ENCODE measurements around the gene SFR1.

SFR1 gene

DNA sequence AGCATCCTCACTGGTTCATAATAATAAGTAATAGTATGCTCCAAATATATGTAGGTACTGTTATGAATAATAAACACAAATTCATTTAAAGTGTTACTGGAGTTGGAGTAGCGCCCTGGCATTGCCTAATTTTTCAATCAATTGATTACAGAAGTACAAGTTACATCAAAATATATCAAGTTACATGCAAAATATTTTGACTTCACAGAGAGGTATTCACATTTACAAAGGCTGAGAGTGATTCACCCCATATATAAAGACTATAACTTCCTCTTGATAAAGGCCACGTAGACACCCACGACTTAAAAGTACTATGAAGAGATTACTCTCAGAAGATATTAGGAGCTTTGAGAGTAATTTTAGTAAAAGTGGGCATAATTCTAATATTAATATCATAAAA, 22.7 kb upstream of the SFR1 start:
- TF ChIP-seq, protein P1, sequence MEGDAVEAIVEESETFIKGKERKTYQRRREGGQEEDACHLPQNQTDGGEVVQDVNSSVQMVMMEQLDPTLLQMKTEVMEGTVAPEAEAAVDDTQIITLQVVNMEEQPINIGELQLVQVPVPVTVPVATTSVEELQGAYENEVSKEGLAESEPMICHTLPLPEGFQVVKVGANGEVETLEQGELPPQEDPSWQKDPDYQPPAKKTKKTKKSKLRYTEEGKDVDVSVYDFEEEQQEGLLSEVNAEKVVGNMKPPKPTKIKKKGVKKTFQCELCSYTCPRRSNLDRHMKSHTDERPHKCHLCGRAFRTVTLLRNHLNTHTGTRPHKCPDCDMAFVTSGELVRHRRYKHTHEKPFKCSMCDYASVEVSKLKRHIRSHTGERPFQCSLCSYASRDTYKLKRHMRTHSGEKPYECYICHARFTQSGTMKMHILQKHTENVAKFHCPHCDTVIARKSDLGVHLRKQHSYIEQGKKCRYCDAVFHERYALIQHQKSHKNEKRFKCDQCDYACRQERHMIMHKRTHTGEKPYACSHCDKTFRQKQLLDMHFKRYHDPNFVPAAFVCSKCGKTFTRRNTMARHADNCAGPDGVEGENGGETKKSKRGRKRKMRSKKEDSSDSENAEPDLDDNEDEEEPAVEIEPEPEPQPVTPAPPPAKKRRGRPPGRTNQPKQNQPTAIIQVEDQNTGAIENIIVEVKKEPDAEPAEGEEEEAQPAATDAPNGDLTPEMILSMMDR (IDR thresholded peaks at IDR 0.05), result no peak
- intact Hi-C loops (cut with DNase I; ENCODE audit: low total_unique reads), result no loop called here
- no peak for DNase-seq
- Histone ChIP-seq H3K4me1 (peaks cover 0 to 17% (median 0%) of the 10 kb centered on the region in 4 donors), H3K27me3 (no peaks in the 10 kb centered on the region), H3K4me3 (no peak overlapping the region), H3K9me3 (no peaks in the 10 kb centered on the region), H3K36me3 (no peaks in the 10 kb centered on the region), H3K27ac (no peak overlapping the region)

DNA sequence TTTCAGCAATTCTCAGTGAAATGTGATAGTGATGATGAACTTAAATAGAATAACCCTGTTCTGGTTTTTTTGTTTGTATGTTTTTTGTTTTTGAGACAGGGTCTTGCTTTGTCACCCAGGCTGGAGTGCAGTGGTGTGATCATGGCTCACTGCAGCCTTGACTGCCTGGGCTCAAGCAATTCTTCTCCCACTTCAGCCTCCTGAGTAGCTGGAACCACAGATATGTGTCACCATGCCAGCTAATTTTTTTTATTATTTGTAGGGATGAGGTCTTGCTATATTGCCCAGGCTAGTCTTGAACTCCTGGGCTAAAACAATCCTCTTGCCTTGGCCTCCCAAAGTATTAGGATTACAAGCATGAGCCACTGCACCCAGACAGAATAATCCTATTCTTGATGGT, 22.0 kb upstream of the SFR1 start:
- DNase-seq, result no peak
- TF ChIP-seq, protein P1 (IDR thresholded peaks at IDR 0.05), result no peak

DNA sequence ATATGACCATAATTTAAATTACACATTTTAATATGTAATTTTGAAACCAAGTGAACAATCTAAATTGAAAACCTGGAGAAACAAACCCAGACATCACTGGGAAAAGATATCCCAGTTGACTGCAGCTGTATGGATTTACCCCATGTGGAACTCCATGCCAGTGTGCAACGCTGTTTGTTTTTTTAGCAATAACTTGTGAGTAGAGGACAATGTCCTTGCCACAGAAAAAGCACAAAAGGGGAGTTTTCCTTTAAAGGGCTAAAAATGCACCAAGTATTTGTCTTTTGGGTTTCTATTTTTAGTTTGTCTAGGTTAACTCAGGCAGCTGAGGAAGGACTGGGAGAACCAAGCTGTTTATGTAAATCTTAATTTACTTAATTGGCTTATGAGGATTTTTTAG, 21.2 kb upstream of the SFR1 start:
- TF ChIP-seq, protein P1 (IDR thresholded peaks at IDR 0.05), result no peak
- Histone ChIP-seq H3K4me1 (peaks cover 0 to 17% (median 0%) of the 10 kb centered on the region in 4 donors), H3K9me3 (no peaks in the 10 kb centered on the region), H3K4me3 (no peak overlapping the region), H3K27me3 (no peaks in the 10 kb centered on the region), H3K36me3 (no peaks in the 10 kb centered on the region), H3K27ac (peak overlapping the region in 1 of 2 donors; percentile 40)
- intact Hi-C loops (cut with DNase I; ENCODE audit: low total_unique reads), result no loop called here
- no peak for DNase-seq

More for the DNA sequence above, 22.0 kb upstream of the SFR1 start:
- H3K36me3 ChIP-seq, result no peaks in the 10 kb centered on the region
- H3K27ac ChIP-seq, result no peak overlapping the region
- peaks cover 0 to 17% (median 0%) of the 10 kb centered on the region in 4 donors for H3K4me1 ChIP-seq
- H3K9me3 ChIP-seq, result no peaks in the 10 kb centered on the region
- H3K27me3 ChIP-seq, result no peaks in the 10 kb centered on the region
- intact Hi-C loops (cut with DNase I; ENCODE audit: low total_unique reads), result no loop called here
- no peak overlapping the region for H3K4me3 ChIP-seq

DNA sequence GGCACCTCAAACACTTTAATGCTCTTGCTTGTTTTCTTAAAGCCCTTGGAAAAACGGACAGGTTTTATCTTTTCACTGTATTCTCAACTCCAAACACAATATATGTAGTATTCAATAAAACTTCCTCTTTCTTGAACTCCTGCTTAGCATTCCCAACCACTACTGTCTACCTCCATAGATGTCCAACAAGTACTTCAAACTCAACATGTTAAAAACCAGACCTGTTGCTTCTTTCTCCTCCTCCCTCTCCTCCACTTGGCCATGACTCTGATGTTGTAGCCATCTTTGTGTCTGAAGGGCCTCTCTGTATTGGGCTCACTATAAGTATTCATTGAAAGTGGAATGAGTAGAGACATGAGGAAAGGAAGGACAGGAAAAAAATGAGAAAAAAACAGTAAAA, 20.1 kb upstream of the SFR1 start:
- Histone ChIP-seq H3K9me3 (no peaks in the 10 kb centered on the region), H3K4me1 (peaks cover 0 to 17% (median 0%) of the 10 kb centered on the region in 4 donors)

DNA sequence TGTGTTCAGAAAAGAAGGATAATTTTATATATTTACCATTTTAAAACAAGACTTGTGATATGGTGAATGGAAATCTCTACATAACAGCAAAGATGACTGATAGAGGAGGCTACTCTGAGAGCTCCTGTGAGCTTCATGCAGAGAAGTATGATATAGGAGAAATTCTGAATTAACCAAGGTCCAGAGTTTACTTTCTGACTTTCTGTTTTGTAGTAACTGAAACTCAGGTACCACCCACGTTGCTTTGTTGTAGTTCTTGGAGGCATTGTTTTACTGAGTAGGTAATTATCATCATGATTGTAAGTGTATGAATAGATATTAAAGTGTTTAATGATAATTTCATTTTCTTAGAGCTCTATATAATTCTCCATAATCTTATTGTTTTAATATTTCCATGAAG, 18.0 kb upstream of the SFR1 start:
- DNase-seq, result no peak
- Histone ChIP-seq H3K4me3 (no peak overlapping the region), H3K4me1 (peaks cover 0 to 17% (median 0%) of the 10 kb centered on the region in 4 donors), H3K27me3 (no peaks in the 10 kb centered on the region), H3K27ac (no peak overlapping the region), H3K9me3 (no peaks in the 10 kb centered on the region), H3K36me3 (no peaks in the 10 kb centered on the region)
- TF ChIP-seq, protein P1 (IDR thresholded peaks at IDR 0.05), result no peak
- intact Hi-C loops (cut with DNase I; ENCODE audit: low total_unique reads), result no loop called here

More for the DNA sequence above, 20.1 kb upstream of the SFR1 start:
- no peak for DNase-seq
- Histone ChIP-seq H3K36me3 (no peaks in the 10 kb centered on the region), H3K27ac (peak overlapping the region in 1 of 2 donors; percentile 40), H3K27me3 (no peaks in the 10 kb centered on the region), H3K4me3 (no peak overlapping the region)
- TF ChIP-seq, protein P1 (IDR thresholded peaks at IDR 0.05), result no peak
- intact Hi-C loops (cut with DNase I; ENCODE audit: low total_unique reads), result no loop called here

DNA sequence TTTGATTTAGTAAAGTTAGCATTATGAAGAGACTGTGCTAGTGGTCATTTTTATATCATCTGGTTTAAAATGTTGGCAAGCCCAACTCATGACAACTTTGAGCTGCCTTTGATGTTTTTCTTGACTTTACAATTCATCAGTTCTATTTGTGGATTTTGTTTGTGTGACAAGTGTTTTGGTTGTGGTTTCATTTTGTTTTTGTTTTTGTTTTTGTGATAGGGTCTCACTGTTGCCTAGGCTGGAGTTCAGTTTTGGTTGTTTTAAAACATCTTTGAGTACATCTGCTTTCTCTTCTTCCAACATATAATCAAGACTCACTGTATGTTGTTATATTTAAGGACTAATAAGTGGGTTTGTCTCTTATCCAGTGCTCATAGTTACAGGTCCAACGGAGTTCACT, 17.6 kb upstream of the SFR1 start:
- no peaks in the 10 kb centered on the region for H3K9me3 ChIP-seq
- H3K27ac ChIP-seq, result no peak overlapping the region
- TF ChIP-seq, protein P1 (IDR thresholded peaks at IDR 0.05), result no peak
- H3K27me3 ChIP-seq, result no peaks in the 10 kb centered on the region
- H3K4me1 ChIP-seq, result peaks cover 0 to 17% (median 0%) of the 10 kb centered on the region in 4 donors
- H3K36me3 ChIP-seq, result no peaks in the 10 kb centered on the region
- H3K4me3 ChIP-seq, result no peak overlapping the region
- no peak for DNase-seq
- intact Hi-C loops (cut with DNase I; ENCODE audit: low total_unique reads), result no loop called here

All from tibial artery (tissue), 4 donors.